H1 (cell line): ENCODE results near the gene OBSCN.
A peak's percentile ranks its signal among the peaks of the same experiment; 100 is the strongest.

Experiments
- CTCF ChIP-seq, 3 experiments: IDR thresholded peaks; 1 replicate in 2 of 3; 2 replicates in 1 of 3; pipeline versions ENCODE4 v1.5.1 to v1.6.1; 2011; ENCODE audit warnings: low read length in 3 of 3, mild to moderate bottlenecking in 3 of 3, inconsistent platforms in 2 of 3, low read depth in 1 of 3, moderate library complexity in 1 of 3; ENCODE audit not compliant: insufficient read depth in 1 of 3; ENCODE audit errors: control extremely low read depth in 1 of 3
- EGR1 ChIP-seq: IDR thresholded peaks from 2 replicates; pipeline ENCODE4 v1.6.1; 2011; ENCODE audit warnings: low read depth, low read length, borderline replicate concordance
- YY1 ChIP-seq: IDR thresholded peaks from 2 replicates; pipeline ENCODE4 v1.6.1; 2011; ENCODE audit warnings: low read depth, mild to moderate bottlenecking, low read length

DNA sequence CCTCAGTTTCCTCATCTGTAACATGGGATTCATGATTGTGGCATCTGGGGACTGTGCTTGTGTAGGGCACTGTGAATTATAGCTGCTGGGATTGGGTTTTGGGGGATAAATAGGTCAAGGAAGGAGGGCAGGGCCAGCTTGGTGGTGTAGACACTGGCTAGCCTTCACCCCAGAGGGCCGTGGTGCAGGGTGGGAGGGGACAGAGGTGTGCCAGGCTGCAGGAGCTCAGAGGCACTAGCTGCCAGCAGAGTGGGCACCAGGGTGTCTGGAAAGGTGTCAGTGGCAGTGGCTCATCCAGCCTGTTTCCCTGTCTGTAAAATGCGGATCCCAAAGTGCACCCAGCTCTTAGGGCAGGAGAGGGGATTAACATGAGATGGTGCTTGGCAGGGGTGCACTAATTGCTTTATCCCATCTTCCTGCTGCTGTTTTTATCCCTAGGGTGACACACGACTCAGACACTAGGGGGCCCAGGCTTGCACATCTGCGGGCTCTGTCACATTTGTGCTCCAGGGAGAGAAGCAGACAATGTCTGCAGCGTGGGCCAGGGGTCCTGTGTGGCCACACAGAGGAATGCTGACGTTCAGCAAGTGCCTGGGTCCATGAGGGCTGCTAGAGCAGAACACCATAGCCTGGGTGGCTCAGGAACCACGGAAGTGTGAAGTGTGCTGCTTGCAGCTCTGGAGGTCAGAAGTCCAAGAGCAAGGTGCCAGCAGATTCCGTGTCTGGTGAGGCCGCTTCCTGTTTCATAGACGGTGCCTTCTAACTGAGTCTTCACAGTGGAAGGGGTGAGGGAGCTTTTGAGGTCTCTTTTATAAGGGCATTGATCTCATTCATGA is 19.3 kb downstream of the OBSCN start:
- TF ChIP-seq YY1: no peak
- TF ChIP-seq CTCF (IDR thresholded peaks at IDR 0.05; ENCODE audit: control extremely low read depth in 1 of 3, insufficient read depth in 1 of 3, low read depth in 1 of 3, low read length in 3 of 3): peak in 2 of 3 experiments; percentile 8 to 19; a peak in 1 of 4 replicates
- TF ChIP-seq EGR1: no peak
